ENCODE results near the gene STYXL2. TPM values are rescaled to one million over a fixed set of nuclear protein-coding genes. Genes with fewer than 3 reads are reported as not detected.

The STYXL2 gene
- total RNA-seq, 2 experiments from 2014 or later = not detected

- intact Hi-C loops (cut with micrococcal nuclease) = no loop called here
- no peaks in the 10 kb centered on the region for H3K4me1 Mint-ChIP-seq (ENCODE audit: low read depth)
- no peaks in the 10 kb centered on the region for H3K9me3 Mint-ChIP-seq
- no peak for DNase-seq
- H3K27me3 Mint-ChIP-seq = peaks cover 16% of the 10 kb centered on the region
- CTCF ChIA-PET = interaction anchor here (1.0 to 2.8 kb wide), 3 partner anchors 58 to 61 kb away, joined by 3 to 11 read pairs (median 5); no protein-coding TSS in a partner anchor
- POLR2A ChIA-PET = no interaction called here
- no peak overlapping the region for H3K27ac Mint-ChIP-seq
- no peaks in the 10 kb centered on the region for H3K36me3 Mint-ChIP-seq
- H3K4me3 Mint-ChIP-seq = no peak overlapping the region
These were observed 33.4 kb downstream of the STYXL2 start for GRCh38 chr1:167127236-167127635.

GRCh38 chr1:167127661-167128060, 33.8 kb downstream of the STYXL2 start:
- Mint-ChIP-seq H3K9me3 (no peaks in the 10 kb centered on the region), H3K4me1 (ENCODE audit: low read depth) (no peaks in the 10 kb centered on the region), H3K27ac (no peak overlapping the region), H3K27me3 (peaks cover 16% of the 10 kb centered on the region), H3K4me3 (no peak overlapping the region), H3K36me3 (no peaks in the 10 kb centered on the region)
- ChIA-PET CTCF (interaction anchor here (0.6 to 2.8 kb wide), 4 partner anchors 59 to 168 kb away, joined by 3 to 11 read pairs (median 4); no protein-coding TSS in a partner anchor), POLR2A (no interaction called here)
- intact Hi-C loops (cut with micrococcal nuclease) = no loop called here
- no peak for DNase-seq

GRCh38 chr1:167128261-167129227, 34.7 kb downstream of the STYXL2 start:
- ChIA-PET CTCF (interaction anchor here (0.6 to 2.8 kb wide), 3 partner anchors 62 to 167 kb away, joined by 3 to 11 read pairs (median 5); no protein-coding TSS in a partner anchor), POLR2A (no interaction called here)
- H3K27me3 Mint-ChIP-seq = peaks cover 17% of the 10 kb centered on the region
- no peaks in the 10 kb centered on the region for H3K4me1 Mint-ChIP-seq (ENCODE audit: low read depth)
- H3K36me3 Mint-ChIP-seq = no peaks in the 10 kb centered on the region
- no peak overlapping the region for H3K27ac Mint-ChIP-seq
- intact Hi-C loops (cut with micrococcal nuclease) = no loop called here
- no peaks in the 10 kb centered on the region for H3K9me3 Mint-ChIP-seq
- no peak for DNase-seq
- no peak overlapping the region for H3K4me3 Mint-ChIP-seq

- Mint-ChIP-seq H3K4me3 (no peak overlapping the region), H3K27me3 (peaks cover 19% of the 10 kb centered on the region), H3K36me3 (no peaks in the 10 kb centered on the region), H3K4me1 (ENCODE audit: low read depth) (no peaks in the 10 kb centered on the region), H3K9me3 (no peaks in the 10 kb centered on the region), H3K27ac (no peak overlapping the region)
- intact Hi-C loops (cut with micrococcal nuclease) = no loop called here
- DNase-seq = no peak
- ChIA-PET CTCF (interaction anchor here (0.5 to 1.4 kb wide), 2 partner anchors 72 to 311 kb away, joined by 3 to 5 read pairs; no protein-coding TSS in a partner anchor), POLR2A (no interaction called here)
These were observed 37.1 kb downstream of the STYXL2 start for GRCh38 chr1:167130829-167131510.

- CTCF ChIA-PET = no interaction called here
- no peaks in the 10 kb centered on the region for H3K36me3 Mint-ChIP-seq
- intact Hi-C loops (cut with micrococcal nuclease) = no loop called here
These were observed 38.6 kb downstream of the STYXL2 start for GRCh38 chr1:167132301-167133010.

GRCh38 chr1:167135281-167135840, 41.5 kb downstream of the STYXL2 start:
- peaks cover 5% of the 10 kb centered on the region for H3K27me3 Mint-ChIP-seq
- no peaks in the 10 kb centered on the region for H3K36me3 Mint-ChIP-seq
- ChIA-PET POLR2A (no interaction called here), CTCF (no interaction called here)
- DNase-seq = no peak
- H3K27ac Mint-ChIP-seq = no peak overlapping the region
- no peaks in the 10 kb centered on the region for H3K4me1 Mint-ChIP-seq (ENCODE audit: low read depth)
- intact Hi-C loops (cut with micrococcal nuclease) = no loop called here
- no peaks in the 10 kb centered on the region for H3K9me3 Mint-ChIP-seq
- H3K4me3 Mint-ChIP-seq = no peak overlapping the region

More at GRCh38 chr1:167132301-167133010, 38.6 kb downstream of the STYXL2 start:
- H3K4me3 Mint-ChIP-seq = no peak overlapping the region
- no peaks in the 10 kb centered on the region for H3K9me3 Mint-ChIP-seq
- no peak overlapping the region for H3K27ac Mint-ChIP-seq
- POLR2A ChIA-PET = no interaction called here
- H3K27me3 Mint-ChIP-seq = peaks cover 17% of the 10 kb centered on the region
- no peaks in the 10 kb centered on the region for H3K4me1 Mint-ChIP-seq (ENCODE audit: low read depth)
- DNase-seq = no peak

- intact Hi-C loops (cut with micrococcal nuclease) = no loop called here
- DNase-seq = no peak
- no peak overlapping the region for H3K4me3 Mint-ChIP-seq
- H3K4me1 Mint-ChIP-seq (ENCODE audit: low read depth) = no peaks in the 10 kb centered on the region
- ChIA-PET POLR2A (no interaction called here), CTCF (no interaction called here)
- H3K27ac Mint-ChIP-seq = no peak overlapping the region
- H3K36me3 Mint-ChIP-seq = no peaks in the 10 kb centered on the region
- peaks cover 7% of the 10 kb centered on the region for H3K27me3 Mint-ChIP-seq
- H3K9me3 Mint-ChIP-seq = no peaks in the 10 kb centered on the region
These were observed 42.3 kb downstream of the STYXL2 start for GRCh38 chr1:167136191-167136614.

GRCh38 chr1:167136806-167137205, 42.9 kb downstream of the STYXL2 start:
- no peak for DNase-seq
- Mint-ChIP-seq H3K4me1 (ENCODE audit: low read depth) (no peaks in the 10 kb centered on the region), H3K4me3 (no peak overlapping the region), H3K9me3 (no peaks in the 10 kb centered on the region), H3K27me3 (peaks cover 5% of the 10 kb centered on the region), H3K27ac (no peak overlapping the region), H3K36me3 (no peaks in the 10 kb centered on the region)
- CTCF ChIA-PET = no interaction called here
- POLR2A ChIA-PET = no interaction called here
- intact Hi-C loops (cut with micrococcal nuclease) = no loop called here

- no peak for DNase-seq
- H3K4me3 Mint-ChIP-seq = no peak overlapping the region
- intact Hi-C loops (cut with micrococcal nuclease) = no loop called here
- H3K36me3 Mint-ChIP-seq = no peaks in the 10 kb centered on the region
- H3K9me3 Mint-ChIP-seq = no peaks in the 10 kb centered on the region
- H3K4me1 Mint-ChIP-seq (ENCODE audit: low read depth) = no peaks in the 10 kb centered on the region
- H3K27me3 Mint-ChIP-seq = peaks cover 5% of the 10 kb centered on the region
- POLR2A ChIA-PET = no interaction called here
- H3K27ac Mint-ChIP-seq = no peak overlapping the region
- CTCF ChIA-PET = interaction anchor here (1.3 kb wide), 1 partner anchor 70 kb away, joined by 3 read pairs; no protein-coding TSS in a partner anchor
These were observed 43.5 kb downstream of the STYXL2 start for GRCh38 chr1:167137332-167137781.

GRCh38 chr1:167137793-167138510, 44.1 kb downstream of the STYXL2 start:
- Mint-ChIP-seq H3K9me3 (no peaks in the 10 kb centered on the region), H3K36me3 (no peaks in the 10 kb centered on the region), H3K4me1 (ENCODE audit: low read depth) (no peaks in the 10 kb centered on the region), H3K27ac (no peak overlapping the region), H3K27me3 (peaks cover 5% of the 10 kb centered on the region), H3K4me3 (no peak overlapping the region)
- no peak for DNase-seq
- intact Hi-C loops (cut with micrococcal nuclease) = no loop called here
- ChIA-PET POLR2A (no interaction called here), CTCF (interaction anchor here (1.3 kb wide), 1 partner anchor 71 kb away, joined by 3 read pairs; no protein-coding TSS in a partner anchor)

GRCh38 chr1:167138703-167139102, 44.8 kb downstream of the STYXL2 start:
- no peak overlapping the region for H3K27ac Mint-ChIP-seq
- H3K27me3 Mint-ChIP-seq = peaks cover 3% of the 10 kb centered on the region
- intact Hi-C loops (cut with micrococcal nuclease) = no loop called here
- no peaks in the 10 kb centered on the region for H3K4me1 Mint-ChIP-seq (ENCODE audit: low read depth)
- H3K4me3 Mint-ChIP-seq = no peak overlapping the region
- POLR2A ChIA-PET = interaction anchor here (0.6 kb wide), 1 partner anchor 639 kb away, joined by 4 read pairs; no protein-coding TSS in a partner anchor
- CTCF ChIA-PET = interaction anchor here (0.6 to 1.3 kb wide), 2 partner anchors 72 to 1271 kb away, joined by 3 read pairs; no protein-coding TSS in a partner anchor
- H3K36me3 Mint-ChIP-seq = no peaks in the 10 kb centered on the region
- DNase-seq = no peak
- H3K9me3 Mint-ChIP-seq = no peaks in the 10 kb centered on the region
